Lung (tissue), 12 donors: Measurements from ENCODE around the gene SKOR1. TPM values are rescaled to one million over a fixed set of nuclear protein-coding genes. Genes with fewer than 3 reads are reported as not detected.
A peak's percentile ranks its signal among the peaks of the same experiment; 100 is the strongest.

ENCODE experiments used
- ATAC-seq: fragments of 200-7000 bp; cut with Tn5 transposase; one replicate; pipeline ENCODE4 v1.9.1; 2020; ENCODE audit warnings: moderate number of reproducible peaks; ENCODE audit not compliant: insufficient read depth, low FRiP score
- DNase-seq, 3 donors: peaks; one replicate each; pipeline ENCODE4 v3.0.0-alpha.2; 2013 to 2017
- H3K27ac ChIP-seq, 2 donors: one replicate each; pipeline ENCODE4 v1.5.1; 2013; ENCODE audit warnings: mild to moderate bottlenecking in 2 of 2, moderate library complexity in 2 of 2, control low read depth in 1 of 2, inconsistent platforms in 1 of 2, low read depth in 1 of 2, low read length in 1 of 2
- H3K27me3 ChIP-seq, 3 donors: one replicate each; pipeline ENCODE4 v1.5.1; 2013; ENCODE audit warnings: low read length in 2 of 3; ENCODE audit not compliant: control insufficient read depth in 3 of 3, insufficient read depth in 3 of 3
- H3K36me3 ChIP-seq, 4 donors: one replicate each; pipeline ENCODE4 v1.5.1; 2013; ENCODE audit warnings: low read length in 4 of 4, mild to moderate bottlenecking in 1 of 4, moderate library complexity in 1 of 4; ENCODE audit not compliant: control insufficient read depth in 4 of 4, insufficient read depth in 4 of 4
- H3K4me1 ChIP-seq, 5 donors: one replicate each; pipeline ENCODE4 v1.5.1; 2013; ENCODE audit warnings: low read length in 5 of 5, mild to moderate bottlenecking in 2 of 5, moderate library complexity in 1 of 5; ENCODE audit not compliant: control insufficient read depth in 5 of 5, insufficient read depth in 5 of 5
- H3K4me3 ChIP-seq: one replicate; pipeline ENCODE4 v1.5.1; 2013; ENCODE audit warnings: mild to moderate bottlenecking, control low read depth, moderate library complexity
- H3K9ac ChIP-seq, 2 donors: one replicate each; pipeline ENCODE4 v1.5.1; 2013; ENCODE audit warnings: low read length in 2 of 2, control low read depth in 1 of 2; ENCODE audit not compliant: insufficient read depth in 1 of 2
- H3K9me3 ChIP-seq, 4 donors: one replicate each; pipeline ENCODE4 v1.5.1; 2013; ENCODE audit warnings: low read length in 3 of 4, mild to moderate bottlenecking in 1 of 4, moderate library complexity in 1 of 4; ENCODE audit not compliant: control insufficient read depth in 4 of 4, insufficient read depth in 3 of 4
- WGBS, 2 donors: extraction: QIAGEN DNeasy Blood & Tissue Kit; methylation state at CpG; one replicate each; pipeline ENCODE4 v1.1.7; 2013; 5-methylcytosine and 5-hydroxymethylcytosine counted together
- polyA plus RNA-seq, 2 donors: library from polyadenylated mRNA; stranded (reverse); fragments of 200-250 nt; gene quantifications; one replicate each; pipeline ENCODE4 v1.2.1, GENCODE V29; 2013
- total RNA-seq, 2 donors: library from RNA; depleted of rRNA in 1 of 2; stranded (reverse); fragments of >200 nt in 1 of 2; gene quantifications; one replicate each; pipeline ENCODE4 v1.2.1, GENCODE V29; 2014 to 2021
- TF ChIP-seq, protein P1 (sequence below): IDR thresholded peaks from 2 replicates; pipeline ENCODE4 v1.5.1; 2012; ENCODE audit warnings: mild to moderate bottlenecking; ENCODE audit errors: control extremely low read depth, extremely low read depth
- donor health status: control.
- donor health status: control.
- donor health status: Bipolar disorder and iron deficiency.
- donor health status: healthy.
- donor health status: DM: yes; HTN: yes; CAD: no.

The SKOR1 gene
- total and polyA plus RNA-seq, 4 donors: 0.17 to 0.46 (median 0.31) TPM

- no peak for ATAC-seq
- H3K4me1 ChIP-seq: peaks cover 0 to 27% (median 5%) of the 10 kb centered on the region in 5 donors
- 92 to 94% methylated on average over 7 of the region's 7 CpGs for WGBS, 2 donors
Measured at GRCh38 chr15:67843092-67843501, 17.8 kb downstream of the SKOR1 start.

GRCh38 chr15:67843571-67844387, 18.5 kb downstream of the SKOR1 start:
- no peak overlapping the region for H3K9ac ChIP-seq
- no peaks in the 10 kb centered on the region for H3K36me3 ChIP-seq
- no peak overlapping the region for H3K27ac ChIP-seq
- peak; percentile 52 to 69 (median 62) for DNase-seq
- no peak for ATAC-seq
- WGBS, 2 donors: 73 to 77% methylated on average over 7 of the region's 7 CpGs
- H3K9me3 ChIP-seq: no peaks in the 10 kb centered on the region
- H3K4me3 ChIP-seq: no peak overlapping the region
- H3K27me3 ChIP-seq: no peaks in the 10 kb centered on the region
- TF ChIP-seq, protein P1, sequence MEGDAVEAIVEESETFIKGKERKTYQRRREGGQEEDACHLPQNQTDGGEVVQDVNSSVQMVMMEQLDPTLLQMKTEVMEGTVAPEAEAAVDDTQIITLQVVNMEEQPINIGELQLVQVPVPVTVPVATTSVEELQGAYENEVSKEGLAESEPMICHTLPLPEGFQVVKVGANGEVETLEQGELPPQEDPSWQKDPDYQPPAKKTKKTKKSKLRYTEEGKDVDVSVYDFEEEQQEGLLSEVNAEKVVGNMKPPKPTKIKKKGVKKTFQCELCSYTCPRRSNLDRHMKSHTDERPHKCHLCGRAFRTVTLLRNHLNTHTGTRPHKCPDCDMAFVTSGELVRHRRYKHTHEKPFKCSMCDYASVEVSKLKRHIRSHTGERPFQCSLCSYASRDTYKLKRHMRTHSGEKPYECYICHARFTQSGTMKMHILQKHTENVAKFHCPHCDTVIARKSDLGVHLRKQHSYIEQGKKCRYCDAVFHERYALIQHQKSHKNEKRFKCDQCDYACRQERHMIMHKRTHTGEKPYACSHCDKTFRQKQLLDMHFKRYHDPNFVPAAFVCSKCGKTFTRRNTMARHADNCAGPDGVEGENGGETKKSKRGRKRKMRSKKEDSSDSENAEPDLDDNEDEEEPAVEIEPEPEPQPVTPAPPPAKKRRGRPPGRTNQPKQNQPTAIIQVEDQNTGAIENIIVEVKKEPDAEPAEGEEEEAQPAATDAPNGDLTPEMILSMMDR: no peak
- peaks cover 0 to 23% (median 5%) of the 10 kb centered on the region in 5 donors for H3K4me1 ChIP-seq

More at GRCh38 chr15:67843092-67843501, 17.8 kb downstream of the SKOR1 start:
- H3K9ac ChIP-seq: no peak overlapping the region
- H3K4me3 ChIP-seq: no peak overlapping the region
- H3K36me3 ChIP-seq: no peaks in the 10 kb centered on the region
- DNase-seq: peak in 1 of 3 donors; percentile 31
- peaks cover 0 to under 1% (median 0%) of the 10 kb centered on the region in 3 donors for H3K27me3 ChIP-seq
- TF ChIP-seq, protein P1: no peak
- H3K9me3 ChIP-seq: no peaks in the 10 kb centered on the region
- H3K27ac ChIP-seq: no peak overlapping the region

GRCh38 chr15:67845974-67846373, 20.7 kb downstream of the SKOR1 start:
- H3K4me1 ChIP-seq: peaks cover 0 to 17% (median 5%) of the 10 kb centered on the region in 5 donors
- H3K27ac ChIP-seq: no peak overlapping the region
- WGBS, 2 donors: 89 to 94% methylated on average over 5 of the region's 5 CpGs
- TF ChIP-seq, protein P1: no peak
- DNase-seq (no peak), ATAC-seq (no peak)
- no peak overlapping the region for H3K4me3 ChIP-seq
- no peaks in the 10 kb centered on the region for H3K27me3 ChIP-seq
- no peaks in the 10 kb centered on the region for H3K36me3 ChIP-seq
- H3K9ac ChIP-seq: no peak overlapping the region
- no peaks in the 10 kb centered on the region for H3K9me3 ChIP-seq
